ENCODE results near the gene PLEKHG2.

Gene PLEKHG2

GRCh38 chr19:39406656-39407409 lies 5.6 kb upstream of the PLEKHG2 start, which contains the start of gene ZFP36:
ZFP36 (plus strand) TSS chr19:39406847; CDS start chr19:39406905, 58 bp downstream.
- peak; percentile 82 for DNase-seq

GRCh38 chr19:39407410-39407659 lies 5.1 kb upstream of the PLEKHG2 start:
- DNase-seq: no peak

GRCh38 chr19:39407660-39408391 lies 4.6 kb upstream of the PLEKHG2 start:
- DNase-seq: peak; percentile 45

- DNase-seq: no peak
Observed at GRCh38 chr19:39408392-39409207, 3.9 kb upstream of the PLEKHG2 start.

- DNase-seq: peak; percentile 84
Observed at GRCh38 chr19:39409208-39410016, 3.1 kb upstream of the PLEKHG2 start.

GRCh38 chr19:39410017-39410830 lies 2.2 kb upstream of the PLEKHG2 start:
- DNase-seq: peak; percentile 78

GRCh38 chr19:39410831-39411080 lies 1.7 kb upstream of the PLEKHG2 start:
- DNase-seq: no peak

- no peak for DNase-seq
Observed at GRCh38 chr19:39411081-39411831, 1.2 kb upstream of the PLEKHG2 start.

GRCh38 chr19:39411832-39412099 lies 703 bp upstream of the PLEKHG2 start:
- no peak for DNase-seq

- no peak for DNase-seq
Observed at GRCh38 chr19:39412867-39413271, 400 bp downstream of the PLEKHG2 start.

GRCh38 chr19:39413272-39413910 lies 922 bp downstream of the PLEKHG2 start:
- DNase-seq: peak; percentile 35

GRCh38 chr19:39413911-39414608 lies 1.6 kb downstream of the PLEKHG2 start:
- DNase-seq: no peak

GRCh38 chr19:39415111-39416046 lies 2.9 kb downstream of the PLEKHG2 start:
- DNase-seq: no peak

GRCh38 chr19:39416152-39417120 lies 4.0 kb downstream of the PLEKHG2 start:
- no peak for DNase-seq

- no peak for DNase-seq
Observed at GRCh38 chr19:39417463-39418181, 5.2 kb downstream of the PLEKHG2 start.

- DNase-seq: no peak
Observed at GRCh38 chr19:39419003-39419402, 6.5 kb downstream of the PLEKHG2 start.

- DNase-seq: no peak
Observed at GRCh38 chr19:39420769-39421168, 8.3 kb downstream of the PLEKHG2 start.

All from activated gamma-delta T cell (primary cell).